Ramos (cell line): ENCODE measurements around the gene ZNF511.

Source experiments
- in situ Hi-C: fragments of 300-500 bp; cut with MboI; formaldehyde crosslinking; loops from one replicate; pipeline ENCODE4 v1.14.3; 2022; ENCODE audit warnings: low sequenced_read_pairs; ENCODE audit not compliant: unreplicated experiment

The ZNF511 gene

GRCh38 chr10:133287832-133288500, 20.7 kb upstream of the ZNF511 start:
- in situ Hi-C loops, result no loop called here

GRCh38 chr10:133289761-133290160, 19.0 kb upstream of the ZNF511 start:
- in situ Hi-C loops, result no loop called here

- in situ Hi-C loops, result no loop called here
These were observed 15.6 kb upstream of the ZNF511 start for GRCh38 chr10:133292919-133293809.

- in situ Hi-C loops, result no loop called here
These were observed 14.9 kb upstream of the ZNF511 start for GRCh38 chr10:133293810-133294119.

GRCh38 chr10:133294189-133294588, 14.5 kb upstream of the ZNF511 start:
- in situ Hi-C loops, result no loop called here

GRCh38 chr10:133295426-133296320, 13.0 kb upstream of the ZNF511 start:
- in situ Hi-C loops, result no loop called here

- in situ Hi-C loops, result no loop called here
These were observed 11.2 kb upstream of the ZNF511 start for GRCh38 chr10:133297504-133297903.

- in situ Hi-C loops, result no loop called here
These were observed 10.2 kb upstream of the ZNF511 start for GRCh38 chr10:133298466-133298865.

- in situ Hi-C loops, result no loop called here
These were observed 9.5 kb upstream of the ZNF511 start for GRCh38 chr10:133299224-133299623.

- in situ Hi-C loops, result no loop called here
These were observed 9.0 kb upstream of the ZNF511 start for GRCh38 chr10:133299738-133300137.

GRCh38 chr10:133302230-133302629, 6.5 kb upstream of the ZNF511 start:
- in situ Hi-C loops, result no loop called here

- in situ Hi-C loops, result no loop called here
These were observed 5.5 kb upstream of the ZNF511 start for GRCh38 chr10:133303206-133303605.

GRCh38 chr10:133306097-133306476, 2.6 kb upstream of the ZNF511 start:
- in situ Hi-C loops, result no loop called here

- in situ Hi-C loops, result no loop called here
These were observed 1.8 kb upstream of the ZNF511 start for GRCh38 chr10:133306941-133307379.

- in situ Hi-C loops, result no loop called here
These were observed 816 bp upstream of the ZNF511 start for GRCh38 chr10:133307776-133308420.

GRCh38 chr10:133309100-133309719, 496 bp downstream of the ZNF511 start:
- in situ Hi-C loops, result no loop called here

GRCh38 chr10:133309720-133310398, 1.1 kb downstream of the ZNF511 start:
- in situ Hi-C loops, result no loop called here

- in situ Hi-C loops, result no loop called here
These were observed 1.7 kb downstream of the ZNF511 start for GRCh38 chr10:133310399-133310755.

GRCh38 chr10:133310789-133311188, 2.1 kb downstream of the ZNF511 start:
- in situ Hi-C loops, result no loop called here
